Measurements from ENCODE around the gene TBX15. TPM values are rescaled to one million over a fixed set of nuclear protein-coding genes. Genes with fewer than 3 reads are reported as not detected.
"Not testable (repeated sequence)": the region's sequence is repeated elsewhere in the genome, so short reads cannot be mapped to it uniquely, and the experiment has no call there.

The TBX15 gene
- total and polyA plus RNA-seq, 11 donors = 0.19 to 1.8 (median 0.63) TPM

DNA sequence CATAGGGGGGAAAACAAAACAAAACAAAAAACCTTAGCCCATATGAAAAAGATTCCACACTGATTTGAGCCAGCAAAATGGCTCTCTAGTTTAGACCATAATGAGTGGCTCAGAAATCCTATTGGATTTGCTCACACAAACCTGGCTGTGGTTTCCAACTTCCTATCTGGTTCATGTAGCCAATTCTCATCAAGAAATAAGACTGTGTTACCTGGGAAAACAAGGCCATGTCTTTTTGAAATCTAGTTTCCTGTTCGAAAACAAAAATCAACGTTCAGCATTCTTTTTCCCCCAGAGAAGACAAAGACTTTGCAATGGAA lies 69.2 kb downstream of the TBX15 start:
- intact Hi-C loops (cut with DNase I) = no loop called here
- Histone ChIP-seq H3K4me1 (no peaks in the 10 kb centered on the region), H3K27ac (no peak overlapping the region), H3K27me3 (no peaks in the 10 kb centered on the region), H3K9me3 (no peaks in the 10 kb centered on the region), H3K4me3 (no peak overlapping the region), H3K36me3 (no peaks in the 10 kb centered on the region)
- DNase-seq = no peak
- TF ChIP-seq POLR2A (IDR thresholded peaks at IDR 0.05) = no peak
- TF ChIP-seq, protein P1, sequence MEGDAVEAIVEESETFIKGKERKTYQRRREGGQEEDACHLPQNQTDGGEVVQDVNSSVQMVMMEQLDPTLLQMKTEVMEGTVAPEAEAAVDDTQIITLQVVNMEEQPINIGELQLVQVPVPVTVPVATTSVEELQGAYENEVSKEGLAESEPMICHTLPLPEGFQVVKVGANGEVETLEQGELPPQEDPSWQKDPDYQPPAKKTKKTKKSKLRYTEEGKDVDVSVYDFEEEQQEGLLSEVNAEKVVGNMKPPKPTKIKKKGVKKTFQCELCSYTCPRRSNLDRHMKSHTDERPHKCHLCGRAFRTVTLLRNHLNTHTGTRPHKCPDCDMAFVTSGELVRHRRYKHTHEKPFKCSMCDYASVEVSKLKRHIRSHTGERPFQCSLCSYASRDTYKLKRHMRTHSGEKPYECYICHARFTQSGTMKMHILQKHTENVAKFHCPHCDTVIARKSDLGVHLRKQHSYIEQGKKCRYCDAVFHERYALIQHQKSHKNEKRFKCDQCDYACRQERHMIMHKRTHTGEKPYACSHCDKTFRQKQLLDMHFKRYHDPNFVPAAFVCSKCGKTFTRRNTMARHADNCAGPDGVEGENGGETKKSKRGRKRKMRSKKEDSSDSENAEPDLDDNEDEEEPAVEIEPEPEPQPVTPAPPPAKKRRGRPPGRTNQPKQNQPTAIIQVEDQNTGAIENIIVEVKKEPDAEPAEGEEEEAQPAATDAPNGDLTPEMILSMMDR (IDR thresholded peaks at IDR 0.05) = no peak
- WGBS, 4 donors = 55 to 73% (median 70%) methylated on average over 2 of the region's 2 CpGs
- no peak for ATAC-seq

DNA sequence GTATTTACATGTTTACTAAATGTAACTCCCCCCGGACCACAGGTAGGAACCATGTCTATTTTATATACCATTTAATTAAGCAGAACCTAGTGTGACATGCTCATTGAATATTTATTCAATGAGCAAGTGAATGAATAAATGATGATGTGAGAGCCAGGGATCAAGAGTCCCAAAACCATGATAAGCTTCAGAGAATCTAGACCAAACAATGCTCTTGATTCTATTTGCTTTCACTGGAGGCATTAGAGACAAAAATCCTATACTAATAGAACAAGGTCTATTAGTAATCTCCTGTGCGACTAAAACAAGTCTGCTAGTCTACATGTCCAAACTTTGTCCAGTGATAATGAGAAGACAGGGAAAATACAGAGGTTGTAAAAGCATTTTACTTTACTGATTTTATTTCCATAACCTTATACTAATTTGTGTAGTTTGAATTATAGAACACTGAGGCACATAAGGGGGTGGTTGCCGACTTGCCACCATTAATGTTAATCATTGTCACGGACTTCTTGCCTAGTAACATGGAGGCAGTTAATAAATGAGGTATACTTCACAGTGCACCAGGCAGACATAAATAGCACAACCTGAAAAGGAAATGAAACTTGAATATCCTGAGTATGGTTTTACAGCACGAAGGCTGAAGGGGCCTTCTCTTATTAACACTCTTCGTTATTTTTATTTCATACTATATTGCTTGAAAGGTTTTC lies 69.8 kb downstream of the TBX15 start:
- intact Hi-C loops (cut with DNase I) = no loop called here
- no peak for TF ChIP-seq POLR2A (IDR thresholded peaks at IDR 0.05)
- TF ChIP-seq, protein P1 (IDR thresholded peaks at IDR 0.05) = no peak
- Histone ChIP-seq H3K4me1 (no peaks in the 10 kb centered on the region), H3K27me3 (no peaks in the 10 kb centered on the region), H3K4me3 (no peak overlapping the region), H3K9me3 (no peaks in the 10 kb centered on the region), H3K27ac (no peak overlapping the region), H3K36me3 (no peaks in the 10 kb centered on the region)
- 88 to 91% (median 89%) methylated on average over 6 of the region's 6 CpGs for WGBS, 4 donors
- ATAC-seq (no peak), DNase-seq (no peak)

DNA sequence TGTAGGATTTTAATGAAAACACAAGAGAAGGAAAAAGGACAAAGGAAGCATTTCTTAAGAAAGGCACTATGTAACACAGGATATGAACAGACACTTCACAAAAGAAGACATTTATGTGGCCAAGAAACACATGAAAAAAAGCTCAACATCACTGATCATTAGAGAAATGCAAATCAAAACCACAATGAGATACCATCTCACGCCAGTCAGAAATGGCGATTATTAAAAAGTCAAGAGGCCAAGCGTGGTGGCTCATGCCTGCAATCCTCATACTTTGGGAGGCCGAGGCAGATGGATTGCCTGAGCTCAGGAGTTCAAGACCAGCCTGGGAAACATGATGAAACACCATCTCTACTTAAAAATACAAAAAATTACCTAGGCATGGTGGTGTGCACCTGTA lies 71.8 kb downstream of the TBX15 start:
- H3K27me3 ChIP-seq; H3K4me1 ChIP-seq; DNase-seq; H3K4me3 ChIP-seq; H3K9me3 ChIP-seq; ATAC-seq; H3K27ac ChIP-seq; intact Hi-C loops (cut with DNase I); H3K36me3 ChIP-seq: not testable (repeated sequence)
- 81 to 85% (median 83%) methylated on average over 4 of the region's 4 CpGs for WGBS, 4 donors

DNA sequence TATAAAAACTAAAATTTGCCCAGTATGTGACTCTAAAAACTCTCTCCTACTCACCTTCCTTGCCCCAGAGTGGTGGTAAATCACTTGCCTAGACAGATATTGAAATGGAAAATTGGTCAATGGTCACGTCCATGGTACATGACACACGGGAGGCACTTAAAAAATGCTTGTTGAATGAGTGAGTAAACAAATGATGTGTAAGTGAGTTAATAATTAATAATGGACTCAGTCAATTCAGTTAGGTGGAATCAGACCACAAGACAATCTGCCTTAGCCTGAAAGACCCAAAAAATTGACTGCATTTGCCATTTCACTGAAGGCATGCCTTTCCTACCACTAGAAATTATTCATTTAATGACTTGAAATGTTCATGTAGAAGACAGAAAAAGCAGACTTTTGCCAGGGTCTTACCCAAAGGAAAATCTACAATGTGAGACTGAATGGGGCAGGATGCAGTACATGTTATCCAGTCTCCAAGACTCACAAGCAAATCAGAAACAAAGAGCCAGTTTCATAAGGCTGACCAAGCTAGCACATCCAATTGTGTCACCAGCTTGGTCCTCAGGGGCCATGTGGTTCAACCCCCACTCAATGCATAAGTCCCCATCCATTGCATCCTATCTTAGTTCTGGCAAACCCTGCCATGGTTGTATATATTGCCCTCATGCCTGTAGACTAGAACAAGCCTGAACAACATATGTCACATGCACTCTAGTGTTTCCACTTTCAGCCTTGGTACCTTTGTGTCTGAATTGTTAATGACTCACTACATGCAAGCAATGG lies 73.6 kb downstream of the TBX15 start:
- ATAC-seq = no peak

More for the DNA sequence above, 73.6 kb downstream of the TBX15 start:
- H3K4me1 ChIP-seq = no peaks in the 10 kb centered on the region
- no peak for DNase-seq
- WGBS, 4 donors = 65 to 77% (median 72%) methylated on average over 2 of the region's 2 CpGs
- no peaks in the 10 kb centered on the region for H3K27me3 ChIP-seq
- no peak overlapping the region for H3K4me3 ChIP-seq
- intact Hi-C loops (cut with DNase I) = no loop called here
- H3K27ac ChIP-seq = no peak overlapping the region
- H3K36me3 ChIP-seq = no peaks in the 10 kb centered on the region
- no peaks in the 10 kb centered on the region for H3K9me3 ChIP-seq
- TF ChIP-seq, protein P1 (IDR thresholded peaks at IDR 0.05) = no peak
- TF ChIP-seq POLR2A (IDR thresholded peaks at IDR 0.05) = no peak
